GM13977 (cell line): ENCODE data around the gene C16orf86.

ENCODE experiments used
- DNase-seq: peaks from one replicate; pipeline ENCODE4 v3.0.0; 2012; ENCODE audit warnings: low spot score
- in situ Hi-C: fragments of 300-500 bp; cut with MboI; formaldehyde crosslinking; loops from one replicate; pipeline ENCODE4 v1.12.0; 2022; ENCODE audit warnings: low sequenced_read_pairs, low pct_unique_long_range_greater_than_20kb, mixed read lengths, inconsistent platforms; ENCODE audit not compliant: unreplicated experiment
- TF ChIP-seq, protein P1 (sequence below): IDR thresholded peaks from 2 replicates; pipeline ENCODE4 v1.5.1; 2012; ENCODE audit warnings: mild to moderate bottlenecking, control low read depth; ENCODE audit not compliant: insufficient read depth; ENCODE audit errors: extremely low read depth, missing control alignments

C16orf86 gene

DNA sequence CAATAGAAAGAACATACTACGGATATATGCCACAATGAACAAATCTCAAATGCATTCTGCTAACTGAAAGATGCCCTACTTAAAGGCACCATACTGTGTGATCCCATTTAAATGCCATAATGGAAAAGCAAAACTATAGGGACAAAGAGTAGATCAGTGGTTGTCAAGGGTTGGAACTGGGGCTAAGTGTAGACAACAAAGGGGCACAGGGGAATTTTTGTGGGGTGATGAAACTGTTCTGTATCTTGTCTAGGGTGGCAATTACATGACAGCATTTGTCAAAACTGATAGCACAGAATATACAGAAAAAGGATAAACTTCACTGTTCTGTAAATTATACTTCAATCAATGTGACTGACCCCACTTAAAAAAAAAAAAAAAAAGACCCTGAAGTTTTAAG, 34.8 kb downstream of the C16orf86 start:
- TF ChIP-seq, protein P1, sequence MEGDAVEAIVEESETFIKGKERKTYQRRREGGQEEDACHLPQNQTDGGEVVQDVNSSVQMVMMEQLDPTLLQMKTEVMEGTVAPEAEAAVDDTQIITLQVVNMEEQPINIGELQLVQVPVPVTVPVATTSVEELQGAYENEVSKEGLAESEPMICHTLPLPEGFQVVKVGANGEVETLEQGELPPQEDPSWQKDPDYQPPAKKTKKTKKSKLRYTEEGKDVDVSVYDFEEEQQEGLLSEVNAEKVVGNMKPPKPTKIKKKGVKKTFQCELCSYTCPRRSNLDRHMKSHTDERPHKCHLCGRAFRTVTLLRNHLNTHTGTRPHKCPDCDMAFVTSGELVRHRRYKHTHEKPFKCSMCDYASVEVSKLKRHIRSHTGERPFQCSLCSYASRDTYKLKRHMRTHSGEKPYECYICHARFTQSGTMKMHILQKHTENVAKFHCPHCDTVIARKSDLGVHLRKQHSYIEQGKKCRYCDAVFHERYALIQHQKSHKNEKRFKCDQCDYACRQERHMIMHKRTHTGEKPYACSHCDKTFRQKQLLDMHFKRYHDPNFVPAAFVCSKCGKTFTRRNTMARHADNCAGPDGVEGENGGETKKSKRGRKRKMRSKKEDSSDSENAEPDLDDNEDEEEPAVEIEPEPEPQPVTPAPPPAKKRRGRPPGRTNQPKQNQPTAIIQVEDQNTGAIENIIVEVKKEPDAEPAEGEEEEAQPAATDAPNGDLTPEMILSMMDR, result no peak
- no peak for DNase-seq
- in situ Hi-C loops, result no loop called here

DNA sequence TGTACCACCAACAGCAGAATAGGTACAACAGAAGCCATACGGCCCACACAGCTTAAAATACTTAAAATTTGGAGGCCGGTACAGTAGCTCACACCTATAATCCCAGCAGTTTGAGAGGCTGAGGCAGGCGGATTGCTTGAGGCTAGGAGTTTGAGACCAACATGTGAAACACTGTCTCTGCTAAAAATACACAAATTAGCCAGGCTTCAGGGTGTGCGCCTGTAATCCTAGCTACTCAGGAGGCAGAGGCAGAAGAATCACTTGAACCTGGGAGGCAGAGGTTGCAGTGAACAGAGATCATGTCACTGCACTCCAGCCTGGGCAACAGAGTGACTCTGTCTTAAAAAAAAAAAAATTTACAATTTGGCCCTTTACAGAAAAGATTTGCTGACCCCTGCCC, 35.5 kb downstream of the C16orf86 start:
- DNase-seq, result no peak
- TF ChIP-seq, protein P1, result no peak
- in situ Hi-C loops, result no loop called here

DNA sequence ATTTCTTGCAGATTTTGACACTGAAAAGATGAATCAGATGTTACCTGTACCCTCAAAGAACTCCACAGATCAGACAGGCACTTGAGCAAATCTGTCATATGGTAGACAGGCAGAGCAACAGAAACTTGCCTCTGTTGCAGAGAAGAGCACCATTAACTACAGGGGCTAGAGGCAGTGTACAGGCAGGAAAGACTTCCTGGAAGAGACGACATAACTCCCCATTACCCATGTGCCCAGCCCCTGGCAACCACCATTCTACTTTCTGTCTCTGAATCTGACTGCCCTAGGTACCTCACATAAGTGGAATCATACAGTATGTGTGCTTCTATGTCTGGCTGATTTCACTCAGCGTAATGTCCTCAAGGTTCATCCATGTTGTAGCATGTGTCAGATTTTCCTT, 37.0 kb downstream of the C16orf86 start:
- DNase-seq, result no peak
- TF ChIP-seq, protein P1, result no peak
- in situ Hi-C loops, result no loop called here

DNA sequence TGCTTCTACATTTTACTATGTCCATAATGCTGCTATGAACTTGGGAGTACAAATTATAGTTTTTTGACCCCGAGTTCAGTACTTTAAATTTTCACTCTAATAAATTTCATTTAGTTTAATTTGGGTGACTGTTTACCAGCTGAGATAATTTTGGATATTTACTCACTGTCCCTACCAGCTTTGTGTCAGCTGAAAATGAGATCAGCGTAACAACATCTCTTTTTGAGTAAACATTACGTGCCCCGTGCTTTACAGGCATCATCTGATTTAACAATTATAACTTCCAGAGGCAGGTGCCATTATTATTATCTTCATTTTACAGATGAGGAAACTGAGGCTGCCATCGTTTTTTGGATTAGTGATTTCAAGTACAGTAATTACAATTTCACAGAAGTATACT, 37.5 kb downstream of the C16orf86 start:
- in situ Hi-C loops, result no loop called here
- TF ChIP-seq, protein P1, result no peak
- DNase-seq, result no peak

DNA sequence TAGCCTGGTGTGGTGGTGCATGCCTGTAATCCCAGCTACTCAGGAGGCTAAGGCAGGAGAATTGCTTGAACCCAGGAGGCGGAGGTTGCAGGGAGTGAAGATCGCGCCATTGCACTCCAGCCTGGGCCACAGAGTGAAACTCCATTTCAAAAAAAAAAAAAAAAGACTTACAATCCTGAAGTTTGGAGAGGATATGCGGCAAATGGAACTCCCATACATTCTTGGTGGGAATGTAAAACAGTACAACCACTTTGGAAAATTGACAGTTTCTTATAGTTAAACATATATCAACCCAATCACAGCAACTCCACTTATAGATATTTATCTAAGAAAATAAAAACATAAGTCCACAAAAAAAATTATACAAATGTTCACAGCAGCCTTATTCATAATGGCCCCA, 40.6 kb downstream of the C16orf86 start:
- TF ChIP-seq, protein P1, result no peak
- in situ Hi-C loops, result no loop called here
- DNase-seq, result no peak

DNA sequence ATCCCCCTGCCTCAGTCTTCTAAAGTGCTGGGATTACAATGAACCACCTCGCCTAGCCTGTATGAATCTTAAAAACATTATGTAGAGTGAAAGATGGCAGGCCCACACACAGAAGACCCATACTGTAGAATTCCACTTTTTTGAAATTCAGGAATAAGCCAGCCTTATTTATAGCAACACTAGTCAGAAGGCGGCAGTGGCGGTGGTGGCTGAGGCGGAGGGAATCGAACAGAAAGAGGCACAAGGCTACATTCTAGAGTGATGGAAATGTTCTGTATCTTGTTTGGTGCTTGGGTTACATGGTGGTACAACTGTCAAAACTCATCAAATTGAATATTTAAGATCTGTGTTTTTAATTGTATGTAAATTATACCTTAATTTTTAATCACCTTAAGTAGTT, 41.2 kb downstream of the C16orf86 start:
- in situ Hi-C loops, result no loop called here
- TF ChIP-seq, protein P1, result no peak
- DNase-seq, result no peak

DNA sequence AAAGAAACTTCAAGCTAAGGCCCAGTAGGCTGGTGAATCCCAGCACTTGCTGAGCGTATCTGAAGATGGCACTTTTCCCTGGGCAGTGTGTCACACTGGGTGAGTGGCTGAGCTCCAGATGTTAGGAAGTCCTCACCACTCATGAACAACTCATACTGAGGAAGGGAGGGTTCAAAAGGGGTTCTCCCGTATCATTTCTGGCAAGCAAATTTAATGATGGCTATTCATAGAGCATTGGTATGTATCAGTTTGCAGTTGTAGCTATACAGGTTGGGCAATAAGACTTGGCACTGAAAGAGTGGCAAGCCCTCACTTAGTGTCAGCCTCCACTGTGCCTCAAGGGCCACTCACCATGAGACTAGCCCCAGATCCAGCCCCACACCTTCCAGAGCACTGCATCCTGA, 41.8 kb downstream of the C16orf86 start:
- no peak for DNase-seq
- in situ Hi-C loops, result no loop called here
- TF ChIP-seq, protein P1, result no peak
